SKM-1 (cell line): ENCODE results near the gene KRT4.
"Not testable (repeated sequence)": the region's sequence is repeated elsewhere in the genome, so short reads cannot be mapped to it uniquely, and the experiment has no call there.

Source experiments
- DNase-seq: peaks from one replicate; lab custom pipeline; 2025; ENCODE audit not compliant: unreplicated experiment; lab: John Stamatoyannopoulos, UW

The KRT4 gene

GRCh38 chr12:52813885-52814709 lies at the start of gene KRT4:
TSS of gene KRT4 (minus strand) at chr12:52814116. CDS start at chr12:52814058, 58 bp downstream.
- no peak for DNase-seq

GRCh38 chr12:52862023-52862422 lies 48.1 kb upstream of the KRT4 start:
- no peak for DNase-seq

DNA sequence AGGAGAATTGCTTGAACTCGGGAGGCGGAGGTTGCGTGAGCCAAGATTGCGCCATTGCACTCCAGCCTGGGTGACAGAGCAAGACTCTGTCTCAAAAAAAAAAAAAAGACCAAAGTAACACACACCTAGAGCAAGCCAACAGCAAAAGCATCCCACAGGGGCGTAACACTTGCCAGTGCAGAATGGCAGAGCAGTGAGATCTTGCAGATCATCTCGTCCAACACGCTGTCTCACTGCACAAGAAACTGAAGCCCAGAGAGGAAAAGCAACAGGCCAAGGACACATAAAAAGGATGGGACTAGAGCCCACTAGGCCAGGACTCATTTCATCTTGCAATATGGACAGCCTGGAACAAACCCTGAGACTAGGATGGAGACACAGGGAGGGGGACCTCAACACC lies 47.6 kb upstream of the KRT4 start:
- DNase-seq, result no peak

- DNase-seq, result no peak
Observed at GRCh38 chr12:52860102-52860823, 46.3 kb upstream of the KRT4 start.

DNA sequence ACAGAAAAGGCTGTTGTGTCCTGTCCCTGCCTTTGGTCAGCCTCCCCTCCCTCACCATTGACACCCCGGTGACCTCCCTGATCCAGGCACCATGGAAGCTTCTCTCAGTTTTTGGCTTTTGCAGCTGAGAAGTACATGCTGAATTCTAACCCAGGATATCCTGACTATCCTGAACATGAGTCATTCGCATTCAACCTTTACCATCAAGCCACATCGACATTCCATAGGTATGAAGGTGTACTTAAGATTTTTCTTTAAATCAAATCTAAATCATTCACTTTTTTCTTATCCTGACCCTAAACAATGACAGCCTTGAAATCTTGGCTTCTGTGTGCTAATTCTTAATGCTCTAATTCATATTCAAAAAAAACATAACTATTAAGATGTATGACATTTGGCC lies 43.6 kb upstream of the KRT4 start:
- DNase-seq, result no peak

DNA sequence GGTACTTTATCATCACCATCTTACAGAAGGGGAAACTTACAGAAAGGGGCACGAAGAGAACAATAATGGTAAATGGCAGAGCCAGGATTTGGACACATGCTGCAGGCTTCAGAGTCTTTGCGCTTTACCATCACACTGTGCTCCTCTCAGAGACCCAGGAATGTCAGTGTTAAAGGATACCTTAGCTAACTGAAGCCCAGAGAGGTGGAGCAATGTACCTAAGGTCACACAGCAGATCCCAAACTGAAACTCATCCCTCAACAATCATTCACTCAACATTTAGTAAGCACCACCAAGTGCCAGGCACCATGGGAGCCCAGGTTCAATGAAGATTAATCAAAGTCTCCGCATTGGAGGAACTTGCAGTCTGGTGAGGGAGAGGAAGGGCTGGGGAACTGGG lies 42.9 kb upstream of the KRT4 start:
- no peak for DNase-seq

DNA sequence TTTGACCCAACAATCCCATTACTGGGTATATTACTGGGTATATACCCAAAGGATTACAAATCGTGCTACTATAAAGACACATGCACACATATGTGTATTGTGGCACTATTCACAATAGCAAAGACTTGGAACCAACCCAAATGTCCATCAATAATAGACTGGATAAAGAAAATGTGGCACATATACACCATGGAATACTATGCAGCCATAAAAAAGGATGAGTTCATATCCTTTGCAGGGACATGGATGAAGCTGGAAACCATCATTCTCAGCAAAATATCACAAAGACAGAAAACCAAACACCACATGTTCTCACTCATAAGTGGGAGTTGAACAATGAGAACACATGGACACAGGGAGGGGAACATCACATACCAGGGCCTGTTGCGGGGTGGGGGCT lies 42.2 kb upstream of the KRT4 start:
- not testable (repeated sequence) for DNase-seq

DNA sequence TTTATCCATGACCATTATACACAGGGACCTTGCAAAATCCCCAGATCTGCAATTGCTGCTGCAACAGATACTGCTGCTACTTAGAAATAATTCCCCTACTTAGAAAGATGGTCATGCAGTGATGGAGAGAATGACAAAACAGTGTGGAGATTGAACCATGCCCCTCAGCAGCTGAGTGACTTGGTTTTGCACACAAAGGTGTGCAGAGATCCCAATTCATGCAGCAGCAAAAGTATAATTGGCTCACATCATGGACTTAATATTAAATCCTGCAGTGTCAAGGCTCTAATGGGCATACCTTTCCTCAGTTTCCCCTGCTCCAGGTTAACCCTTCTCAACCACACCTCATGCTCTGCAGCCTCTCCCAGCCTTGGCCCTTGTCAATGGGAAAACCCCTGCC lies 37.9 kb upstream of the KRT4 start:
- no peak for DNase-seq

- DNase-seq, result no peak
Observed at GRCh38 chr12:52850681-52851080, 36.8 kb upstream of the KRT4 start.

DNA sequence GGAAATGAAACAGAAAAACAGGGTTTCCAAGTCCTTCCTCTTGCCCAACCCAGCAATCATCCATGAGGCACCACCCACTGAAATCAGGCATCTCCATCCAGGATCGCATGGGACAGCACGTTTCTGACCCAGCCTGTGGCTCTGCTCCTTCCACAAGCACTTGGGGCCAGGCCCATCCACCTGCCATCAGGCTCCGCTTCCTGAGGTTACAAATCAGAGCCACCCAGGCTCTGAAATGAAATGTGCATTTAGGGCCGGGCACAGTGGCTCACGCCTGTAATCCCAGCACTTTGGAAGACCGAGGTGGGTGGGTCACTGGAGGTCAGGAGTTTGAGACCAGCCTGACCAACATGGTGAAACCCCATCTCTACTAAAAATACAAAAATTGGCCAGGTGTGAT lies 35.6 kb upstream of the KRT4 start:
- DNase-seq, result no peak

GRCh38 chr12:52848661-52849255 lies 34.8 kb upstream of the KRT4 start, which contains the start of gene KRT78:
TSS of gene KRT78 (minus strand) at chr12:52848994. CDS start at chr12:52848930, 64 bp downstream.
- DNase-seq, result no peak

DNA sequence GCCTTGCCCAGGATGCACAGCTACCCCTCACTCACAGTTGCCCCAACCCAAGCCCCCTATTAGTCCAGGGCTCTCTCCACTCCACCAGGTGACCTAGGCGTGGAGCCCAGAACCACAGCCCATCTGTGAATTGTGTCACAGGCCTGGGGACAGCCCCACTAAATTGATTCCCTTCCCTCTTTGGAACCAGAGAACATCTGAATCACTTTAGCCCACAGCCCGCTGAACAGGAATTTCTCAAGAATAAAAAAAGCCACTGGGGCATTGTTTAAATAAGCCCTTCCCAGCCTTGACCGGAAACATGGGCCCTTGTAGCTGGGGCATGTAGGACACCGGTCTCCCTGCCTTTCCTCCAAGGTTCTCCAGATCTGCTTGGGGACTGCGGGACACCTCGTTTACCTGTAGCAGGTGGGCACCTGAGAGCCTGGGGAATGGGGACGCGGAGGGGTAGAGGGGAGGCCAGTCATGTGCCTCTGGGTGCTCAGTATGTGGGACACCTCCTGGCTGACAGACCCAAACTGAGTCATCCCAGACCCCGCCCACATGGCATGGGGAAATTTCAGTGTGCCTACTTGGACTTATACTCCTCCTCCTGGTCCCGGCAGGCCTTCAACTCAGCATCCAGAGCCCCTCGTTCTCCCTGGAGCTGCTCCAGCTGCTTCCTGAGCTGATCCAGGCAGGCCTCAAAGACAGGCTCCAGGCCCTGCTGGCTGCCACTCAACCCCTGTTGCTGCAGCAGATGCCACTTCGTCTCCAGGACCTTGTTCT lies 33.6 kb upstream of the KRT4 start:
- DNase-seq, result no peak

DNA sequence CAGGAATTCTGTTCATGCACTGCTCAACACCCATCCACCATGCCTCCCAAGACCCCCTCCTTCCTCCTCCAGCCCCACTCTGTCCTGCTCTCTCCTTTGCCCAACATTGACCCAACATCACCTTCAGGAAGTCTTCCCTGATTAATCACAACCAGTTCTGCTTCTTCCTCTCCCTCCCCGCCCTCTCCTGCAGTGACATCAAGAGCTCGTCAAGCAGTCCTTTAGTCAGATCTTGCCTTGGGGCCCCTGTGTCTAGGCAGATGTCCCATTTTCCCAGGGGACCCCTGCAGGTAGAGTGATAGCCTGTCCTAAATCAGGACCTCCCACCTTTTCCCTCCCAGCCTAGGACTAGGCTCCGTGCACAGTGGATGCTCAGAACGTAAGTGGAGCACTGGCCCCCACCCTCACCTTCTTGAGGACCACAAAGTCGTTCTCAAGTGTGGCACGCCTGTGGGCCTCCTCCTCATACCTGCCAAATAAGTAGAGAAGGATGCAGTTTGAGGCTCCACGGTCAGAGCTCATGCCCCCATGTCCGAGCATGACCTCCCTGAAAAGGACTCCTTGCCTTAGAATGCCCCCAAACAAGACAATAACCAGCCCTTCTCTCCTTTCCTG lies 32.5 kb upstream of the KRT4 start:
- no peak for DNase-seq

DNA sequence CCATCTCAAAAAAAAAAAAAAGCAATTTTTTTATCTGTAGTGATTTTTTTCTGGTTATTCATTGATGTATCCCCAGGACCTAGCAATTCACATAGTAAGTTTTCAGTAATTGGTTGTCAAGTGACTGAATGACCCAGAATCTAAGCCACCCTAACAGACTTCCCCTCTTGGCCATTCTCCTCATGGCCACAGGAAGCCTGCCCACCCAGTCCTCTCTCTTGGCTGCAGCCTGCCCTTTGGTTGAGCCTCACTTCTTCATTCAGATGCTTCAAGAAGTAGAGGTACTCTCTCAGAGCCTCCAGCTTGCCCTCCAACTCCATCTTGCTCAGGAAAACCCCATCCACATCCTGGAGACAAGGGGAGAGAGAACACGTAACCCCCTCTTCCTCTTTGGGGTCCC lies 32.0 kb upstream of the KRT4 start:
- no peak for DNase-seq

- DNase-seq, result no peak
Observed at GRCh38 chr12:52844386-52844785, 30.5 kb upstream of the KRT4 start.

GRCh38 chr12:52839436-52840105 lies 25.7 kb upstream of the KRT4 start:
- DNase-seq, result no peak

DNA sequence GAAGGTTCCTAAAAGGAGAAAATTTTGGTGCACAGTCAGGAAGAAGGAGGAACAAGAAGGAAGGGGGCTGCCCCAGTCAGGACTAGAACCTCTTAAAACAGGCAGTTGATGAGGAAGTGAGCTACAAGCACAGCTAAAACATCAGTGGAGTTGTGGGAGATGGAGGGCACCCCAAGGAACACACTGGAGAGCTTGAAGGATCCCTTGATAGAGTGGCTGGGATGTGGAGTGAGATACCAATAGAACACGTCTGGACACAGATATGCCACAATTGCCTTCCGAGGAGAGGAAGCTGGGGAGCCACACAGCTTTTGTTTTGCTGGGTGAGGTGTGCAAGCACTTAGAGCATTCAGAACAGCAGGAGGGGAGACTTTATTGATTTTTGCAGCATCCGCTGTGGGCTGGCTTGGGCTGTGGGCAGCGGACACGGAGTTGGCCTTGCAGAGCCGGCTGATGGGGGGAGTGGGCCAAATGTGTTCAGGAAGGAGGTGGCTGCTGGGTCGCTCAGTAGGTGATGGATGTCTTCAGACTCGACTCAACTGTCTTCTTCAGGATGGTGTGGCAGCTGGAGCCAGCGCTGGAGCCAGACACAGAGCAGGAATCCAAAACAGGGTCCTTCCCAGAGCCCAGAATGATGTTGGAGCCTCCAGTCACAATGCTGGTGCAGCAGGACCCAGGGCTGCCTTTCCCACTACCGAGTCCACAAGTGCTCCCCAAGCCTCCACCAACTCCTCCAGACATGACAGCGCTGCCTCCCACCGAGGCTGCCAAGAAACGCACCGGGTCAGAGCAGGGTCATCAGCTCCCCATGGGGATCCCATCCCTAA lies 24.9 kb upstream of the KRT4 start:
- no peak for DNase-seq

- DNase-seq, result no peak
Observed at GRCh38 chr12:52837781-52838608, 24.1 kb upstream of the KRT4 start.

- no peak for DNase-seq
Observed at GRCh38 chr12:52837413-52837741, 23.5 kb upstream of the KRT4 start.
